PC-3 (cell line): ENCODE measurements around the gene COL4A3. TPM values are rescaled to one million over a fixed set of nuclear protein-coding genes. Genes with fewer than 3 reads are reported as not detected.

Experiments
- ATAC-seq: fragments of 200-7000 bp; cut with Tn5 transposase; 2 replicates; pipeline ENCODE4 v1.9.1; 2020; ENCODE audit warnings: mild to moderate bottlenecking, moderate library complexity
- BruUV-seq: library from RNA; stranded (reverse); fragments of 400-500 nt; replicated peaks from 2 replicates; lab custom pipeline; 2021; lab: Mats Ljungman, UMichigan
- CTCF ChIA-PET: fragments of 300-600 bp; sonication (Branson Sonifier 250); formaldehyde crosslinking; loops from one replicate; lab custom pipeline; 2022; ENCODE audit warnings: antibody characterized with exemption; lab: Charles Lee
- POLR2A ChIA-PET: fragments of 300-600 bp; sonication (Branson Sonifier 250); formaldehyde crosslinking; loops from one replicate; lab custom pipeline; 2022; ENCODE audit warnings: antibody characterized with exemption; ENCODE audit not compliant: unreplicated experiment; lab: Charles Lee
- DNase-seq: peaks from one replicate; pipeline ENCODE4 v3.0.0-alpha.2; 2015
- H2AFZ ChIP-seq: fragments of 300-600 bp; sonication (generic); 2 replicates; pipeline ENCODE4 v1.6.0; 2016; ENCODE audit warnings: antibody characterized with exemption, low read length
- H3F3A ChIP-seq: fragments of 300-600 bp; sonication (generic); one replicate; pipeline ENCODE4 v1.6.0; 2017; ENCODE audit warnings: antibody characterized with exemption, low read length, control low read depth, mild to moderate bottlenecking; ENCODE audit not compliant: unreplicated experiment
- H3K27ac ChIP-seq: fragments of 300-600 bp; sonication (generic); 2 replicates; pipeline ENCODE4 v1.5.1; 2016; ENCODE audit warnings: mild to moderate bottlenecking, low read length
- H3K27me3 ChIP-seq: fragments of 300-600 bp; sonication (generic); 2 replicates; pipeline ENCODE4 v1.6.1; 2016; ENCODE audit warnings: low read length, mixed read lengths
- H3K36me3 ChIP-seq: fragments of 300-600 bp; sonication (generic); 2 replicates; pipeline ENCODE4 v1.6.1; 2016; ENCODE audit warnings: low read depth, mixed run types, low read length, mixed read lengths
- H3K4me1 ChIP-seq: fragments of 300-600 bp; sonication (generic); 2 replicates; pipeline ENCODE4 v1.5.1; 2016; ENCODE audit warnings: low read length; ENCODE audit not compliant: insufficient read depth
- H3K4me2 ChIP-seq: fragments of 300-600 bp; sonication (generic); 2 replicates; pipeline ENCODE4 v1.6.0; 2016; ENCODE audit warnings: low read length
- H3K4me3 ChIP-seq: fragments of 300-600 bp; sonication (generic); 2 replicates; pipeline ENCODE4 v1.5.1; 2016; ENCODE audit warnings: mild to moderate bottlenecking, low read length, mixed read lengths
- H3K79me2 ChIP-seq: fragments of 300-600 bp; sonication (generic); 2 replicates; pipeline ENCODE4 v1.6.1; 2017; ENCODE audit warnings: low read length, mixed read lengths
- H3K9ac ChIP-seq: fragments of 300-600 bp; sonication (generic); 2 replicates; pipeline ENCODE4 v1.6.0; 2016; ENCODE audit warnings: mild to moderate bottlenecking, low read length
- H3K9me2 ChIP-seq: fragments of 300-600 bp; sonication (generic); replicated peaks from 2 replicates; pipeline ENCODE4 v1.6.1; 2016; ENCODE audit warnings: mixed run types, low read length, mixed read lengths
- H3K9me3 ChIP-seq: fragments of 300-600 bp; sonication (generic); 2 replicates; pipeline ENCODE4 v1.6.1; 2016; ENCODE audit warnings: low read length, mixed read lengths
- H4K20me1 ChIP-seq: fragments of 300-600 bp; sonication (generic); 2 replicates; pipeline ENCODE4 v1.6.1; 2016; ENCODE audit warnings: low read length, mixed read lengths
- EZH2 ChIP-seq: fragments of 300-600 bp; sonication (generic); IDR thresholded peaks from one replicate; pipeline ENCODE4 v1.6.1; 2017; ENCODE audit warnings: antibody characterized with exemption, mild to moderate bottlenecking, low read length; ENCODE audit not compliant: unreplicated experiment
- EZH2phosphoT487 ChIP-seq: fragments of 300-600 bp; sonication (generic); IDR thresholded peaks from 2 replicates; pipeline ENCODE4 v1.6.1; 2018; ENCODE audit warnings: mild to moderate bottlenecking, antibody characterized with exemption, low read length, borderline replicate concordance
- intact Hi-C: fragments of 100-400 bp; cut with micrococcal nuclease; formaldehyde crosslinking; loops from 2 replicates; pipeline ENCODE4 v1.9.0; 2023
- total RNA-seq: library from RNA; depleted of rRNA; stranded (reverse); fragments of >200 nt; gene quantifications from 2 replicates; pipeline ENCODE4 v1.2.3, GENCODE V29; 2014
- TF ChIP-seq, protein P1 (sequence below): fragments of 300-600 bp; sonication (generic); conservative IDR thresholded peaks from 2 replicates; pipeline ENCODE4 v1.5.1; 2017; ENCODE audit warnings: antibody characterized with exemption, low read depth, mild to moderate bottlenecking, low read length

Gene COL4A3
- total RNA-seq, 1 experiment from 2014 or later, result 0.73 TPM

DNA sequence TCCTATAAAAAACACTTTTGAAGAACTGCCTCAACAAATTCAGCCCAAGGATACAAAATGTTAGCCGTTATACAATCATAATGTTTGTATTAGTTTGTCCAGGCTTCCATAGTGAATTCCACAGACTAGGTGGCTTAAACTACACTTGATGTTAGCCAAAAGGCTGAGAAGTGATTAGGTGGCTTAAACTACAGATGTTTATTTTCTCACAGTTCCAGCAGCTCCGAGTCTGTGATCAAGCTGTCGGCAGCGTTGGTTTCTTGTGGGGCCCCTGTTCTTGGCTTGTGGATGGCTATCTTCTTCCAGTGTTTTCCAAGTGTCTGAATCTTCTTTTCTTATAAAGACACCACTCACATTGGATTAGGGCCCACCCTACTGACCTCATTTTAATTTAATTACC, 129.1 kb downstream of the COL4A3 start:
- CTCF ChIA-PET, result no interaction called here

DNA sequence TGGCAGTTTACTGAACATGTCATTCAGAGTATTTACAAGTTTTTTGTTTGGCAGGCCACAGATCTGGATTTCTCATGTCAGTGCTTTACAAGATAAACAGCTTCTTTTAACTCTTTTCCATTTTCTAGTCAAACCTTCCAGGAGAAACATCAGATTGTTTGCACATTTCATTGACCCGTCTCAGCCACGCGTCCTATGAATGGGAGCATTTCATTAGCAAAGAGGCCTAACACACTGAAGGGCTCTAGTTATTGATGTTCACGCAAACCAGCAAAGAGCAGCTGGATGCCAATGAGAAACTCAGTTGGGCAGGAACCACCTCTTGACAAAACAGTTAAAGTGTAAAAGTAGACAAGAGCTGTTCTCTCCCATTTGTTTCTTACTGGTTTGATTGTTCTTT, 131.4 kb downstream of the COL4A3 start:
- Histone ChIP-seq H3K9me3 (no peaks in the 10 kb centered on the region), H3K79me2 (no peaks in the 10 kb centered on the region), H3K27me3 (no peaks in the 10 kb centered on the region), H4K20me1 (no peaks in the 10 kb centered on the region), H3K4me3 (no peak overlapping the region), H3K27ac (no peak overlapping the region), H3K36me3 (no peaks in the 10 kb centered on the region), H3K9ac (no peak overlapping the region), H3K4me1 (no peaks in the 10 kb centered on the region), H2AFZ (no peak overlapping the region), H3F3A (no peaks in the 10 kb centered on the region), H3K4me2 (no peak overlapping the region), H3K9me2 (no peaks in the 10 kb centered on the region)
- DNase-seq (no peak), ATAC-seq (no peak)
- ChIA-PET POLR2A (no interaction called here), CTCF (no interaction called here)
- intact Hi-C loops, result no loop called here
- TF ChIP-seq EZH2phosphoT487 (no peak), EZH2 (no peak)
- TF ChIP-seq, protein P1, sequence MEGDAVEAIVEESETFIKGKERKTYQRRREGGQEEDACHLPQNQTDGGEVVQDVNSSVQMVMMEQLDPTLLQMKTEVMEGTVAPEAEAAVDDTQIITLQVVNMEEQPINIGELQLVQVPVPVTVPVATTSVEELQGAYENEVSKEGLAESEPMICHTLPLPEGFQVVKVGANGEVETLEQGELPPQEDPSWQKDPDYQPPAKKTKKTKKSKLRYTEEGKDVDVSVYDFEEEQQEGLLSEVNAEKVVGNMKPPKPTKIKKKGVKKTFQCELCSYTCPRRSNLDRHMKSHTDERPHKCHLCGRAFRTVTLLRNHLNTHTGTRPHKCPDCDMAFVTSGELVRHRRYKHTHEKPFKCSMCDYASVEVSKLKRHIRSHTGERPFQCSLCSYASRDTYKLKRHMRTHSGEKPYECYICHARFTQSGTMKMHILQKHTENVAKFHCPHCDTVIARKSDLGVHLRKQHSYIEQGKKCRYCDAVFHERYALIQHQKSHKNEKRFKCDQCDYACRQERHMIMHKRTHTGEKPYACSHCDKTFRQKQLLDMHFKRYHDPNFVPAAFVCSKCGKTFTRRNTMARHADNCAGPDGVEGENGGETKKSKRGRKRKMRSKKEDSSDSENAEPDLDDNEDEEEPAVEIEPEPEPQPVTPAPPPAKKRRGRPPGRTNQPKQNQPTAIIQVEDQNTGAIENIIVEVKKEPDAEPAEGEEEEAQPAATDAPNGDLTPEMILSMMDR, result no peak
- BruUV-seq, result no TSS peak

More for the DNA sequence above, 129.1 kb downstream of the COL4A3 start:
- H3K36me3 ChIP-seq, result no peaks in the 10 kb centered on the region
- H3K4me1 ChIP-seq, result no peaks in the 10 kb centered on the region
- no peak overlapping the region for H3K27ac ChIP-seq
- TF ChIP-seq, protein P1, result no peak
- TF ChIP-seq EZH2 (no peak), EZH2phosphoT487 (no peak)
- no peak for DNase-seq
- H3K27me3 ChIP-seq, result no peaks in the 10 kb centered on the region
- ATAC-seq, result no peak
- no peak overlapping the region for H3K9ac ChIP-seq
- H3K79me2 ChIP-seq, result no peaks in the 10 kb centered on the region
- no peak overlapping the region for H2AFZ ChIP-seq
- intact Hi-C loops, result no loop called here
- no TSS peak for BruUV-seq
- POLR2A ChIA-PET, result no interaction called here
- H3K9me3 ChIP-seq, result no peaks in the 10 kb centered on the region
- H4K20me1 ChIP-seq, result no peaks in the 10 kb centered on the region
- no peak overlapping the region for H3K4me2 ChIP-seq
- H3F3A ChIP-seq, result no peaks in the 10 kb centered on the region
- no peaks in the 10 kb centered on the region for H3K9me2 ChIP-seq
- no peak overlapping the region for H3K4me3 ChIP-seq

DNA sequence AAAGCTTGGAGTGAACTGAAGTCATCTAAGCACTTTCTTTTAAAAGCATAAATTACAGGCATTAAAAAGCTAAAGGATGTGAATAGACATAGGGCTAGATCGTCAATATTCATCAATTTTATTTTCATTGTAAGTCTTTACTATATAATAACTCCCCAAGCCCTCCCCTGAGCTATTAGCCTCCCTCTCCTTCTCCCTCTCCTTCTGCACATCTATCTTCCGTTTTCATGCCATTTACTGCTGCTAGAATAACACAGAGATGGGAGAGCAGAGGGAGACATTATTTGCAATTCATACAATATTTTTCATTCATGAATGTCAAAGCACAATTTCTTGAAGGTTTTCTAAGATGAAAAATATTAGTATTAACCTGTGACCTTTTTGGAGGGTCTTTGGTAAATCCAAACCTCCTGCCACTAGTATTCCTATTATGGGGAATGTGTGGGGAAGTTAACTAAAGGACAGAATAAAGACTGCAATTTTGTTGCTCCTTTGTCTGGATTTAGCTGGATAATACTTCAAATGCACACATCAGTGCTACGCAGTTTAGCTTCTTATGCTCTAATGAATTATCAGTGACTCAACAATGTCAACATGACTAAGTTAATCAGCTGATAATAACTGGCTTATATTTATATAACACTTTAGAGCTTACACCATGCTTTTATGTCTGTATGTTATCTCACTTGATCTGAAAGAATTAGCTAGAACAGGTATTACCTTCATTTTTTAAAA, 132.4 kb downstream of the COL4A3 start:
- Histone ChIP-seq H3K9me3 (no peaks in the 10 kb centered on the region), H4K20me1 (no peaks in the 10 kb centered on the region), H3K27ac (no peak overlapping the region), H3K4me1 (no peaks in the 10 kb centered on the region), H3K36me3 (no peaks in the 10 kb centered on the region), H3K9ac (no peak overlapping the region), H3F3A (no peaks in the 10 kb centered on the region), H3K79me2 (no peaks in the 10 kb centered on the region), H3K4me2 (no peak overlapping the region), H3K27me3 (no peaks in the 10 kb centered on the region), H3K4me3 (no peak overlapping the region), H2AFZ (no peak overlapping the region), H3K9me2 (no peaks in the 10 kb centered on the region)
- no peak for DNase-seq
- intact Hi-C loops, result no loop called here
- no peak for ATAC-seq
- TF ChIP-seq, protein P1, result no peak
- no peak for TF ChIP-seq EZH2phosphoT487
- no peak for TF ChIP-seq EZH2
- CTCF ChIA-PET, result no interaction called here
- POLR2A ChIA-PET, result no interaction called here
- BruUV-seq, result no TSS peak
